ENCODE results near the gene MUC5B. TPM values are rescaled to one million over a fixed set of nuclear protein-coding genes. Genes with fewer than 3 reads are reported as not detected.

MUC5B gene
- total RNA-seq, 1 experiment from 2014 or later = 1.6 TPM

DNA sequence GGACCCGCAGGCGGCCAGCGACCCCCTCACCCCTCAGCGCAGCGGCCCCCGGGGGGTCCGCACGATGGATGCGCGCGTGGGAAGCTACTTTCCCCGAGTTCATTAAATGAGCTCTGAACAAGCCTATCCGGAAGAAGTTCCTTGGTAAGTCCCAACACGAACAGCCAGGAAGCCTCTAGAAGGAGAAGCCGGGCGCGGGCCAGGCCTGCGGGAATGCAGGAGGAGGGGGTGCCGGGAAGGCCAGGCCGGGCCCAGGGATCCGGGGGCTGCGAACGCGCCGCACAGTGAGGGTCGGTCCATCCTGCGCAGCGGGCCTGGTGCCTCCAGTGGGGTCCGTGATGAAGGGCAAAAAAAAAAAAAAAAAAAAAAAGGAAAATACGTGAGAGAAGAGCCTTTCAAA is 49.7 kb downstream of the MUC5B start (continued):
- TF ChIP-seq, protein P1, sequence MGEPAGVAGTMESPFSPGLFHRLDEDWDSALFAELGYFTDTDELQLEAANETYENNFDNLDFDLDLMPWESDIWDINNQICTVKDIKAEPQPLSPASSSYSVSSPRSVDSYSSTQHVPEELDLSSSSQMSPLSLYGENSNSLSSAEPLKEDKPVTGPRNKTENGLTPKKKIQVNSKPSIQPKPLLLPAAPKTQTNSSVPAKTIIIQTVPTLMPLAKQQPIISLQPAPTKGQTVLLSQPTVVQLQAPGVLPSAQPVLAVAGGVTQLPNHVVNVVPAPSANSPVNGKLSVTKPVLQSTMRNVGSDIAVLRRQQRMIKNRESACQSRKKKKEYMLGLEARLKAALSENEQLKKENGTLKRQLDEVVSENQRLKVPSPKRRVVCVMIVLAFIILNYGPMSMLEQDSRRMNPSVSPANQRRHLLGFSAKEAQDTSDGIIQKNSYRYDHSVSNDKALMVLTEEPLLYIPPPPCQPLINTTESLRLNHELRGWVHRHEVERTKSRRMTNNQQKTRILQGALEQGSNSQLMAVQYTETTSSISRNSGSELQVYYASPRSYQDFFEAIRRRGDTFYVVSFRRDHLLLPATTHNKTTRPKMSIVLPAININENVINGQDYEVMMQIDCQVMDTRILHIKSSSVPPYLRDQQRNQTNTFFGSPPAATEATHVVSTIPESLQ (CRISPR knock-in tag; IDR thresholded peaks at IDR 0.05) = no peak
- TF ChIP-seq RELA (CRISPR knock-in tag; IDR thresholded peaks at IDR 0.05; ENCODE audit: borderline replicate concordance) = no peak
- TF ChIP-seq, protein P2, sequence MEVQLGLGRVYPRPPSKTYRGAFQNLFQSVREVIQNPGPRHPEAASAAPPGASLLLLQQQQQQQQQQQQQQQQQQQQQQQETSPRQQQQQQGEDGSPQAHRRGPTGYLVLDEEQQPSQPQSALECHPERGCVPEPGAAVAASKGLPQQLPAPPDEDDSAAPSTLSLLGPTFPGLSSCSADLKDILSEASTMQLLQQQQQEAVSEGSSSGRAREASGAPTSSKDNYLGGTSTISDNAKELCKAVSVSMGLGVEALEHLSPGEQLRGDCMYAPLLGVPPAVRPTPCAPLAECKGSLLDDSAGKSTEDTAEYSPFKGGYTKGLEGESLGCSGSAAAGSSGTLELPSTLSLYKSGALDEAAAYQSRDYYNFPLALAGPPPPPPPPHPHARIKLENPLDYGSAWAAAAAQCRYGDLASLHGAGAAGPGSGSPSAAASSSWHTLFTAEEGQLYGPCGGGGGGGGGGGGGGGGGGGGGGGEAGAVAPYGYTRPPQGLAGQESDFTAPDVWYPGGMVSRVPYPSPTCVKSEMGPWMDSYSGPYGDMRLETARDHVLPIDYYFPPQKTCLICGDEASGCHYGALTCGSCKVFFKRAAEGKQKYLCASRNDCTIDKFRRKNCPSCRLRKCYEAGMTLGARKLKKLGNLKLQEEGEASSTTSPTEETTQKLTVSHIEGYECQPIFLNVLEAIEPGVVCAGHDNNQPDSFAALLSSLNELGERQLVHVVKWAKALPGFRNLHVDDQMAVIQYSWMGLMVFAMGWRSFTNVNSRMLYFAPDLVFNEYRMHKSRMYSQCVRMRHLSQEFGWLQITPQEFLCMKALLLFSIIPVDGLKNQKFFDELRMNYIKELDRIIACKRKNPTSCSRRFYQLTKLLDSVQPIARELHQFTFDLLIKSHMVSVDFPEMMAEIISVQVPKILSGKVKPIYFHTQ (CRISPR knock-in tag; IDR thresholded peaks at IDR 0.05) = no peak
- no peak for TF ChIP-seq IRF2 (CRISPR knock-in tag; IDR thresholded peaks at IDR 0.05; ENCODE audit: borderline replicate concordance, low read depth)
- TF ChIP-seq TCF7 (CRISPR knock-in tag; IDR thresholded peaks at IDR 0.05; ENCODE audit: low read depth) = no peak
- TF ChIP-seq, protein P3, sequence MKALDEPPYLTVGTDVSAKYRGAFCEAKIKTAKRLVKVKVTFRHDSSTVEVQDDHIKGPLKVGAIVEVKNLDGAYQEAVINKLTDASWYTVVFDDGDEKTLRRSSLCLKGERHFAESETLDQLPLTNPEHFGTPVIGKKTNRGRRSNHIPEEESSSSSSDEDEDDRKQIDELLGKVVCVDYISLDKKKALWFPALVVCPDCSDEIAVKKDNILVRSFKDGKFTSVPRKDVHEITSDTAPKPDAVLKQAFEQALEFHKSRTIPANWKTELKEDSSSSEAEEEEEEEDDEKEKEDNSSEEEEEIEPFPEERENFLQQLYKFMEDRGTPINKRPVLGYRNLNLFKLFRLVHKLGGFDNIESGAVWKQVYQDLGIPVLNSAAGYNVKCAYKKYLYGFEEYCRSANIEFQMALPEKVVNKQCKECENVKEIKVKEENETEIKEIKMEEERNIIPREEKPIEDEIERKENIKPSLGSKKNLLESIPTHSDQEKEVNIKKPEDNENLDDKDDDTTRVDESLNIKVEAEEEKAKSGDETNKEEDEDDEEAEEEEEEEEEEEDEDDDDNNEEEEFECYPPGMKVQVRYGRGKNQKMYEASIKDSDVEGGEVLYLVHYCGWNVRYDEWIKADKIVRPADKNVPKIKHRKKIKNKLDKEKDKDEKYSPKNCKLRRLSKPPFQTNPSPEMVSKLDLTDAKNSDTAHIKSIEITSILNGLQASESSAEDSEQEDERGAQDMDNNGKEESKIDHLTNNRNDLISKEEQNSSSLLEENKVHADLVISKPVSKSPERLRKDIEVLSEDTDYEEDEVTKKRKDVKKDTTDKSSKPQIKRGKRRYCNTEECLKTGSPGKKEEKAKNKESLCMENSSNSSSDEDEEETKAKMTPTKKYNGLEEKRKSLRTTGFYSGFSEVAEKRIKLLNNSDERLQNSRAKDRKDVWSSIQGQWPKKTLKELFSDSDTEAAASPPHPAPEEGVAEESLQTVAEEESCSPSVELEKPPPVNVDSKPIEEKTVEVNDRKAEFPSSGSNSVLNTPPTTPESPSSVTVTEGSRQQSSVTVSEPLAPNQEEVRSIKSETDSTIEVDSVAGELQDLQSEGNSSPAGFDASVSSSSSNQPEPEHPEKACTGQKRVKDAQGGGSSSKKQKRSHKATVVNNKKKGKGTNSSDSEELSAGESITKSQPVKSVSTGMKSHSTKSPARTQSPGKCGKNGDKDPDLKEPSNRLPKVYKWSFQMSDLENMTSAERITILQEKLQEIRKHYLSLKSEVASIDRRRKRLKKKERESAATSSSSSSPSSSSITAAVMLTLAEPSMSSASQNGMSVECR (CRISPR knock-in tag; IDR thresholded peaks at IDR 0.05; ENCODE audit: borderline replicate concordance) = no peak
- TF ChIP-seq TEAD4 (CRISPR knock-in tag; IDR thresholded peaks at IDR 0.05) = no peak
- no peak for TF ChIP-seq FOXK1 (CRISPR knock-in tag; IDR thresholded peaks at IDR 0.05)

DNA sequence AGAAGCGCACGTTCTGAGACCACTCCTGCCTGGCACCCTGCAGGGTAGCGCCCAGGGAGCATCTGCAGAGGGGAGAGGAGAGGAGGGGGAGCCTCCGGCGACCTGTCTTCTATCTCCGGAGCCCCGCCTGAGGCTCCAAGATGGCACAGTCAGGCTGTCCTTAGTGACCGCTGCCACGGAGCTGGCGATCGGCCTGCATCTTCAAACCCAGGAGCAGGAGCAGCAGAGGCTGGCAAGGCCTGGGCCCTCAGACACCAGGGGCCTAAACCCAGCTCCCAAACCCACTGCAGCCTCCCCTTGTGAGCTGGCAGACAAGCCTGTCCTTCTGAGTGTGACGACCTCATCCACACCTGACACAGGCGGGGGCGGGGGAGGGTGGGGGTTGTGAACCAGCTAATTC is 51.6 kb downstream of the MUC5B start:
- Mint-ChIP-seq H3K27ac (no peak overlapping the region), H3K4me3 (no peak overlapping the region), H3K4me1 (no peaks in the 10 kb centered on the region), H3K9me3 (no peaks in the 10 kb centered on the region), H3K27me3 (ENCODE audit: low read depth) (no peaks in the 10 kb centered on the region), H3K36me3 (peaks cover 14% of the 10 kb centered on the region)
- ChIA-PET CTCF (no interaction called here), POLR2A (no interaction called here)
- TF ChIP-seq RORB (CRISPR knock-in tag; IDR thresholded peaks at IDR 0.05) = no peak
- no peak for TF ChIP-seq SMAD3 (CRISPR knock-in tag; IDR thresholded peaks at IDR 0.05; ENCODE audit: borderline replicate concordance)
- no peak for TF ChIP-seq ZNF232 (CRISPR knock-in tag; IDR thresholded peaks at IDR 0.05)
- TF ChIP-seq ZNF423 (CRISPR knock-in tag; IDR thresholded peaks at IDR 0.05) = no peak
- no peak for DNase-seq (ENCODE audit: low spot score)
- no peak for ATAC-seq

DNA sequence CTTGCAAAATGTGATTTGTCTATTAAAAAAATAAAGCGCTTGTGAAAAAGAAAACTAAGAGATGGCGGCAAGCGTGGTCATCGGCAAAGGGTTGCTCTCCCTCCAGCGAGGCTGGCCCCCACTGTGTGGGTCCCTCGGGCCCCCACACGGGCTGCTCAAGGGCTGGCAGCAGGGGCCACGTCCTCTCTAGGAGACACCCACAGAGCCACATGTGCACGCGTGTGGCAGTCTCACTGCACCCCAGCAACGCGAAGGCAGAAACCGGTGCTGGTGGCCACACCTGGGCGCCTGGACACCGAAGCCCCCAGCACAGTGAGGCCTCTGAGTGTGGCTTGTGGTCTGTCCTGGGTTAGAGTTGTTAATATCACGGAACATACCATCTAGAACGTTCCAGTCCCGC is 52.2 kb downstream of the MUC5B start:
- ChIA-PET POLR2A (no interaction called here), CTCF (no interaction called here)
- H3K4me1 Mint-ChIP-seq = no peaks in the 10 kb centered on the region
- H3K27me3 Mint-ChIP-seq (ENCODE audit: low read depth) = no peaks in the 10 kb centered on the region
- H3K9me3 Mint-ChIP-seq = no peaks in the 10 kb centered on the region
- no peak overlapping the region for H3K4me3 Mint-ChIP-seq
- DNase-seq (ENCODE audit: low spot score) (no peak), ATAC-seq (no peak)
- no peak overlapping the region for H3K27ac Mint-ChIP-seq
- peaks cover 16% of the 10 kb centered on the region for H3K36me3 Mint-ChIP-seq
- TF ChIP-seq, protein P1 (CRISPR knock-in tag; IDR thresholded peaks at IDR 0.05) = no peak
- TF ChIP-seq, protein P4, sequence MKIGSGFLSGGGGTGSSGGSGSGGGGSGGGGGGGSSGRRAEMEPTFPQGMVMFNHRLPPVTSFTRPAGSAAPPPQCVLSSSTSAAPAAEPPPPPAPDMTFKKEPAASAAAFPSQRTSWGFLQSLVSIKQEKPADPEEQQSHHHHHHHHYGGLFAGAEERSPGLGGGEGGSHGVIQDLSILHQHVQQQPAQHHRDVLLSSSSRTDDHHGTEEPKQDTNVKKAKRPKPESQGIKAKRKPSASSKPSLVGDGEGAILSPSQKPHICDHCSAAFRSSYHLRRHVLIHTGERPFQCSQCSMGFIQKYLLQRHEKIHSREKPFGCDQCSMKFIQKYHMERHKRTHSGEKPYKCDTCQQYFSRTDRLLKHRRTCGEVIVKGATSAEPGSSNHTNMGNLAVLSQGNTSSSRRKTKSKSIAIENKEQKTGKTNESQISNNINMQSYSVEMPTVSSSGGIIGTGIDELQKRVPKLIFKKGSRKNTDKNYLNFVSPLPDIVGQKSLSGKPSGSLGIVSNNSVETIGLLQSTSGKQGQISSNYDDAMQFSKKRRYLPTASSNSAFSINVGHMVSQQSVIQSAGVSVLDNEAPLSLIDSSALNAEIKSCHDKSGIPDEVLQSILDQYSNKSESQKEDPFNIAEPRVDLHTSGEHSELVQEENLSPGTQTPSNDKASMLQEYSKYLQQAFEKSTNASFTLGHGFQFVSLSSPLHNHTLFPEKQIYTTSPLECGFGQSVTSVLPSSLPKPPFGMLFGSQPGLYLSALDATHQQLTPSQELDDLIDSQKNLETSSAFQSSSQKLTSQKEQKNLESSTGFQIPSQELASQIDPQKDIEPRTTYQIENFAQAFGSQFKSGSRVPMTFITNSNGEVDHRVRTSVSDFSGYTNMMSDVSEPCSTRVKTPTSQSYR (CRISPR knock-in tag; IDR thresholded peaks at IDR 0.05) = no peak
- no peak for TF ChIP-seq NR3C1 (CRISPR knock-in tag; conservative IDR thresholded peaks at IDR 0.05; ENCODE audit: low read depth)
- TF ChIP-seq, protein P5, sequence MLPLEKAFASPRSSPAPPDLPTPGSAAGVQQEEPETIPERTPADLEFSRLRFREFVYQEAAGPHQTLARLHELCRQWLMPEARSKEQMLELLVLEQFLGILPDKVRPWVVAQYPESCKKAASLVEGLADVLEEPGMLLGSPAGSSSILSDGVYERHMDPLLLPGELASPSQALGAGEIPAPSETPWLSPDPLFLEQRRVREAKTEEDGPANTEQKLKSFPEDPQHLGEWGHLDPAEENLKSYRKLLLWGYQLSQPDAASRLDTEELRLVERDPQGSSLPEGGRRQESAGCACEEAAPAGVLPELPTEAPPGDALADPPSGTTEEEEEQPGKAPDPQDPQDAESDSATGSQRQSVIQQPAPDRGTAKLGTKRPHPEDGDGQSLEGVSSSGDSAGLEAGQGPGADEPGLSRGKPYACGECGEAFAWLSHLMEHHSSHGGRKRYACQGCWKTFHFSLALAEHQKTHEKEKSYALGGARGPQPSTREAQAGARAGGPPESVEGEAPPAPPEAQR (CRISPR knock-in tag; IDR thresholded peaks at IDR 0.05) = no peak
- TF ChIP-seq, protein P6, sequence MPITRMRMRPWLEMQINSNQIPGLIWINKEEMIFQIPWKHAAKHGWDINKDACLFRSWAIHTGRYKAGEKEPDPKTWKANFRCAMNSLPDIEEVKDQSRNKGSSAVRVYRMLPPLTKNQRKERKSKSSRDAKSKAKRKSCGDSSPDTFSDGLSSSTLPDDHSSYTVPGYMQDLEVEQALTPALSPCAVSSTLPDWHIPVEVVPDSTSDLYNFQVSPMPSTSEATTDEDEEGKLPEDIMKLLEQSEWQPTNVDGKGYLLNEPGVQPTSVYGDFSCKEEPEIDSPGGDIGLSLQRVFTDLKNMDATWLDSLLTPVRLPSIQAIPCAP (CRISPR knock-in tag; IDR thresholded peaks at IDR 0.05) = no peak

All from WTC11 (cell line).